ENCODE data around the gene MYLK4. TPM values are rescaled to one million over a fixed set of nuclear protein-coding genes. Genes with fewer than 3 reads are reported as not detected.

The MYLK4 gene
- total RNA-seq, 1 donor from 2014 or later, result 0.42 TPM

- DNase-seq (ENCODE audit: low read depth), result no peak
Observed at GRCh38 chr6:2632368-2632767, 118.4 kb downstream of the MYLK4 start.

GRCh38 chr6:2630891-2631571 lies 119.7 kb downstream of the MYLK4 start:
- TF ChIP-seq CTCF (IDR thresholded peaks at IDR 0.05; ENCODE audit: insufficient read depth, low read length, poor library complexity, severe bottlenecking), result no peak
- Histone ChIP-seq H3K27me3 (ENCODE audit: control insufficient read depth, insufficient read depth, low read length) (no peaks in the 10 kb centered on the region), H3K36me3 (ENCODE audit: control insufficient read depth, insufficient read depth, low read length) (no peaks in the 10 kb centered on the region), H3K4me3 (ENCODE audit: low read depth, low read length) (no peak overlapping the region)
- DNase-seq (ENCODE audit: low read depth), result no peak

More at GRCh38 chr6:2632368-2632767, 118.4 kb downstream of the MYLK4 start:
- TF ChIP-seq CTCF (IDR thresholded peaks at IDR 0.05; ENCODE audit: insufficient read depth, low read length, poor library complexity, severe bottlenecking), result no peak
- H3K27me3 ChIP-seq (ENCODE audit: control insufficient read depth, insufficient read depth, low read length), result no peaks in the 10 kb centered on the region
- H3K36me3 ChIP-seq (ENCODE audit: control insufficient read depth, insufficient read depth, low read length), result no peaks in the 10 kb centered on the region
- H3K4me3 ChIP-seq (ENCODE audit: low read depth, low read length), result no peak overlapping the region

GRCh38 chr6:2630359-2630758 lies 120.4 kb downstream of the MYLK4 start:
- peak; percentile 95 for DNase-seq (ENCODE audit: low read depth)
- Histone ChIP-seq H3K36me3 (ENCODE audit: control insufficient read depth, insufficient read depth, low read length) (no peaks in the 10 kb centered on the region), H3K27me3 (ENCODE audit: control insufficient read depth, insufficient read depth, low read length) (no peaks in the 10 kb centered on the region), H3K4me3 (ENCODE audit: low read depth, low read length) (no peak overlapping the region)
- no peak for TF ChIP-seq CTCF (IDR thresholded peaks at IDR 0.05; ENCODE audit: insufficient read depth, low read length, poor library complexity, severe bottlenecking)

GRCh38 chr6:2626401-2626800 lies 124.3 kb downstream of the MYLK4 start:
- Histone ChIP-seq H3K27me3 (ENCODE audit: control insufficient read depth, insufficient read depth, low read length) (peaks cover 3% of the 10 kb centered on the region), H3K4me3 (ENCODE audit: low read depth, low read length) (no peak overlapping the region), H3K36me3 (ENCODE audit: control insufficient read depth, insufficient read depth, low read length) (no peaks in the 10 kb centered on the region)
- no peak for DNase-seq (ENCODE audit: low read depth)
- no peak for TF ChIP-seq CTCF (IDR thresholded peaks at IDR 0.05; ENCODE audit: insufficient read depth, low read length, poor library complexity, severe bottlenecking)

GRCh38 chr6:2625581-2625980 lies 125.1 kb downstream of the MYLK4 start:
- Histone ChIP-seq H3K4me3 (ENCODE audit: low read depth, low read length) (no peak overlapping the region), H3K36me3 (ENCODE audit: control insufficient read depth, insufficient read depth, low read length) (no peaks in the 10 kb centered on the region), H3K27me3 (ENCODE audit: control insufficient read depth, insufficient read depth, low read length) (peaks cover 3% of the 10 kb centered on the region)
- no peak for DNase-seq (ENCODE audit: low read depth)
- no peak for TF ChIP-seq CTCF (IDR thresholded peaks at IDR 0.05; ENCODE audit: insufficient read depth, low read length, poor library complexity, severe bottlenecking)

- Histone ChIP-seq H3K4me3 (ENCODE audit: low read depth, low read length) (no peak overlapping the region), H3K36me3 (ENCODE audit: control insufficient read depth, insufficient read depth, low read length) (no peaks in the 10 kb centered on the region), H3K27me3 (ENCODE audit: control insufficient read depth, insufficient read depth, low read length) (peaks cover 3% of the 10 kb centered on the region)
- DNase-seq (ENCODE audit: low read depth), result no peak
- TF ChIP-seq CTCF (IDR thresholded peaks at IDR 0.05; ENCODE audit: insufficient read depth, low read length, poor library complexity, severe bottlenecking), result no peak
Observed at GRCh38 chr6:2624177-2624576, 126.5 kb downstream of the MYLK4 start.
